T1000 (cell line): ENCODE measurements around the gene CHST12.

Source experiments
- DNase-seq: peaks from one replicate; lab custom pipeline; 2025; ENCODE audit warnings: mixed read lengths; lab: John Stamatoyannopoulos, UW

The CHST12 gene

DNA sequence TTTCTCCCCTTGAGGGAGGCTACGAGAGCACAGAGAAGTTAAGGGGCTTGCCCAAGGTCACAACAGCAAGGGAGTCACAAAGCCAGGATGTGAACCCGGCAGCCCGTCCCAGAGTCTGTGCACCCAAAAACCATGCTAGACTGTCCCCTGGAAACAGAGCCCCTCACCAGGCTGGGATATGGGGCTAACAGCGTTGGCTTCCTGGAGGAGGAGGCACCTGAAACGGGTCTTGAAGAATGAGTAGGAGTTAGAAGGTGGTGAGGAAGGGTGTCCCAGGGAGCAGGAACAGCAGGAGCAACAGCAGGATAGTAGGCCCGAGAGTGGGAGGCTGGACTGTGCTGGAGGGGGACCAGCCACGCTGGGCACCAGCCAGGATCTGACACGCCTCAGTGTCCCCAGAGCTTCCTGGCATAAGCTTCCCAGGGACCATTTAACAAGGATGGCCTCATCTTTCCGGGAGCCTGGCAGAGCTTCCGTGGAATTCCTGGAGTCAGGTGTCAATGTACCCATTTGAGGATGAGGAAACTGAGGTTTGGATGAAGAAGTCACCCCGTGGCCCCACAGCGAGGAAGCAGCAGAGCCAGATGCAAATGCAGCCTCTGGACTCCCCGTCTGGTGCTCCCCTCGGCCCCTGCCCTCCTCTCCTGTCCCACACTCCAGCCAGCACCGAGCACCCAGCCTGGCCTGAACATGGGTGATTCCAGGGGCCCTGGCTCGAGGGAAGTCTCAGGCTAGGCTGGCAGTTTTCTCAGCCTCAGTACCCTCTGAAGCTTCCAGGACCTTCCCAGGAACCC lies 76.1 kb downstream of the CHST12 start:
- no peak for DNase-seq

DNA sequence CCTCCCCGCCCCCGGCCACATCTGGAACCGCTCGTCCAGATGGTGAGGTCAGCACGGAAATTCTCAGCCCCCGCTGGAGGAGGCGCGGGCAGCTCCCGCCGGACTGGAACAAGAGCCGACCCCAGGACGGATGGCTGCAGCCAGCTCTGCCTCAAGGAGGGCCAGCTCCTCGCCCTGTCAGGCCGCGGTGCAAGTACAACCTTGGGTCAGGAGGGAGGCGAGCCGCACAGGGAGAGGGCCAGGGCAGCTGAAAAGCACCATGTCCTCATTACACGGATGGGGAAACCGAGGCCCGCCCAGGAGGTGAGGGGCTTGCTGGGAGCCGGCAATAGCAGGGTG lies 76.6 kb downstream of the CHST12 start:
- no peak for DNase-seq

DNA sequence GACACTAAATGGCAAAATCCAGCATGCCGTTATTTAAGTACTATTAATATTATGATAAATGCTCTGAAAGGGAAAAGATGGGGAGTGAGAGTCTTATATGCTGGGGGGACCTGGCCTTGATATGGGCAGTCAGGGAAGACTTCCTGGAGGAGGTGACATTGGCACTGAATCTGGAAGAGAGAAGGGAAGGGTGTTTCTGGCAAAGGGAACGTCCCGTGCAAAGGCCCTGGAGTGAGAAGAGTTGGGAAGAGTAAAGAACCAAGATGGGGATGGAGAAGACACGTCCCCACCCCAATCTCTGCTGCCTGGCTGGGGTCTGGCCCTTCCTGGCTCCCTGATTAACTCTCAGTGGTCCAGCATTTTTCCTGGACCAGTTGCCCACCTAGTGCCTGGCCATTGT lies 77.8 kb downstream of the CHST12 start:
- no peak for DNase-seq

DNA sequence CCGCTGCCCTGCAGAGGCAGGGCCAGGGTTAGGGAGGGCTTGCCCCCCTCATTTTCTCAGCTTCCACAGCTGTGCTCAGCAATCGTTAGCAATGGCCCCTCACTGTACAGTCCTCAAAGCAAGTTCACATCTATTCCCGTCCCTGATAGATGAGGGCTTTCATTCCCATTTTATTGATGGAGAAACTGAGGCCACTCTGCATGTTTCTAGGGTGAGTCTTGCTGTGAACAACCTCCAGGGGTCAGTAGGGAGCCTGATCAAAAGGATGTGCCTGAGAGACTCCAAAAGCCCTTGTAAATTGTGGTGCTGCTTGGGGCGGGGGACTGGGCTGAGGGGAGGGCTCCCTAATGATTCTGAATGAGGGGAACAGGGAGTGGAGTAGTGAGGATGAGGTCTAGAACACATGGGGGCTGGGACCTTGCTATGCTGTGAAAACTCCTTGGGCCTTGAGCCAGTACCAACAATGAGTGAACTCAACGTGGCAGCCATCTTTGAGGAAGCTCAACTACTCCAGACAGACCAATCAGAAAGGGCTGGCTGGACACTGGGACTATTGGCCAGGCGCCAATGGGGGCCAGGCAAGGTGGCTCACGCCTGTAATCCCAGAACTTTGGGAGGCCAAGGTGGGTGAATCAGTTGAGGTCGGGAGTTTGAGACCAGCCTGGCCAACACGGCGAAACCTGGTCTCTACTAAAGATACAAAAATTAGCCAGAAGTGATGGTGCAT lies 79.5 kb downstream of the CHST12 start:
- no peak for DNase-seq

DNA sequence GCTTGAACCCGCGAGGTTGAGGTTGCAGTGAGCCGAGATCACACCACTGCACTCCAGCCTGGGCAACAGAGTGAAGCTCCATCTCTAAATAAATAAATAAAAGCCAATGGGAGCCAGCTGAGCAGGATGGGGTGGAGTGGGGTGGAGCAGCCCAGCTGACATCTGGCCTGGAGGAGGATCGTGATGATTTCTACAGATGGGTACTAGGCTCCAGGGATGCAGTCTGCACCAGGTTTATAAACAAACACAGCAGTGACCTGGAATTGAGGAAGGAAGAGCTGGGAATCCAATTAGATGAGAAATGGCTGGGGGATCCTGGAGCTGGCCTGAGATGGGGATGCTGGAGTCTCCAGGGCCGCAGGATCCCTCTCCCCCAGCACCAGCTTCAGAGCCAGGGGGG lies 80.1 kb downstream of the CHST12 start:
- no peak for DNase-seq

DNA sequence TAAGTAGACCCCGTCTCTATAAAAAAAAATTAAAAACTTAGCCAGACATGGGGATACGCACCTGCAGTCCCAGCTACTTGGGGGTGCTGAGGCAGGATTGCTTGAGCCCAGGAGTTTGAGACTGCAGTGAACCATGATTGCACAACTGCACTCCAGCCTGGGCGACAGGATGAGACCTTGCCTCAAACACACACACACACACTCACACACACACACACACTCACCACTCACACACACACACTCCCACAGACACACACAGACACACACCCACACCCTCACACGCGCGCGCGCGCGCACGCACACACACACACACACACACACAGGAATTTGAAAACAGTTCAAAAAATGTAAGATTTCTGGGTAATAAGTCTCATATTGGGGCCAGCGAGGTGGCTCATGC lies 81.5 kb downstream of the CHST12 start:
- DNase-seq, result no peak

DNA sequence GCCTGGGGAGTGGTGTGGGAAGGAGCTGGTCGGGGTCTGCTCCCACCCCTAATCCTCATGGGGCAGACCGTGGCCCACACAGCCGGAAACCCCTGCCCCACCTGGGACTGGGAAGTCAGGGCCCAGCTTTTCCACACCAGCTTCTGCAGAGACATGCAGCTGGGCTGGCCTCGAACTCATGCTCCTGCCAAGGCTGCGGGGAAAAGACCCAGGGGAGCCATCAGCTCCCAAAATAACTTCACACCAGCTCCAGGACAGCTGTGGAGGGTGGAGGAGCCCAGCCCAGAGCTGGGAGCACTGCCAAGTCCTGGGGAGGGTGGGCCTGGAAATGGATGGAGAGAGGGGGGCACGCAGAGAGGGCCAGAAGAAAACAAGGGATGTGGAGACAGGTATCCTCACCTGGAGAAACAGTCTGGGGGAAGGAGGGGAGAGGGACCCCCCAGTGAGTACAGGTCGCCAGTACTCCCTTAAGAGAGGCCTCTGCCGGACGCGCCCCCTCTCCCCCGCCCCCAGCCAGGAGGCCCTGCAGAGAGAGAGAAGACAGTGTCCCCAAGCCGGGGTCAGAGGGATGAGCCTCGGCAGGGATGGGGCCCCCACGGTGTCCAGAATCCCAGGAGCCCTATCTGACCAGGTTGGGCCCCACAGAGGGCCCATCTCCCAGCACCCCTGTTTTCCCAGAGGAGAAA lies 84.3 kb downstream of the CHST12 start:
- DNase-seq, result no peak

DNA sequence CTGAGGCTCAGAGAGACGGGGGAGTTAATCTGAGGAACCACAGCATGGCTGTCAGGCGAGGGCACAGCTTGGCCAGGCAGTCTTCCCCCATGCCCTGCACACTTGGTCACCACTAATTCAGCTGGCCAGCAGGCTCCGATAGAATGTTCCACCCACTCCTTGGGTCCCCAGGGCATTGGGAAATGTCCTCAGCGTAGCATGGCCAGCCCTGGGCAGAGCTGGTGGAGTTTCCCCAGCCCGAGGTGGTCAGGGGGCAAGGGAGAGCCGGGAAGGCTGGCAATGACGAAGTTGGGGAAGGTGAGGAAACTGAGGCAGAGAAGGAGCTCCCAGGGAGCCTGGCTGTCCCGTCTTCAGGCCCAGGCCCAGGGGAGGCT lies 84.8 kb downstream of the CHST12 start:
- DNase-seq, result no peak

DNA sequence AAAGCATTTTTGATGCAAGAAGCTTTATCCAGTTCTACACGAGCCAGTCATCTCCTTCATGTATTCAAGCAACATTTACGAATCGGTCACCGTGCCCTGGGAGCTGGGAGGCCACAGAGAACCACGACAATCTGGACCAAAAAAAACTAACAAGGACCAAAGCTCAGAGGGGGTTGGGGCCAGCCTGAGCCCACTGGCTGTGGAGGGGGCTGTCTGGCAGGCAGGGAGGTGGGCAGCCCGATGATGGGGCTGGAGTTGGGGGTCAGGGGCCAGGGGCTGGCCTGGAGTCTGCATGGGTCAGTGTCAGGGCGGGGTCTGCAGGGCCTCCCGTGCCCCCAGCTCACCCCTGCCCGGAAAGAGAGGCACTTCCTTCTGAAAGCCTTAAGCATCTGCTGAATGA lies 85.3 kb downstream of the CHST12 start:
- no peak for DNase-seq

DNA sequence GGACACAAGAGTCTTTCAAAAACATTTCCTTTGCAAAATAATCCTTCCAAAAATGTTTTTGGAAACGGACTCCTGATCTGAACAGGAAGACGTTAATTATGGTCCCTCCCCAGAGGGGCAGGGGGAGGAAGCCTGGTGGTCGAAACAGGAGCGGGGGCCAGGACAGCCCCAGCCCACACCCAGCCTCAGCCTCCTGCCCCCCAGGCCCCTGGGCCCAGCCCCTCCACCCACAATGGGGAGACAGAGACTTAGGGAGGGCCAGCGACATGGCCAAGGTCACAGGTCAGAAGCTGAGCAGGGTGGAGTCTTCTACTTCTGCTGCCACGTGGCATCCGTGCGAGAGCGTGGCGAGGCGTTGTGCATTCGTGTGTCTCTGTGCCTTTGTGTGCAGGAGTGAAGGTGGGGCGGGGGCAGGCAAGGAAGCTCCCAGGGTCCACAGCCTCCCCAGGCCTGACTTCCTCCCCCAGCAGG lies 86.8 kb downstream of the CHST12 start:
- DNase-seq, result no peak

DNA sequence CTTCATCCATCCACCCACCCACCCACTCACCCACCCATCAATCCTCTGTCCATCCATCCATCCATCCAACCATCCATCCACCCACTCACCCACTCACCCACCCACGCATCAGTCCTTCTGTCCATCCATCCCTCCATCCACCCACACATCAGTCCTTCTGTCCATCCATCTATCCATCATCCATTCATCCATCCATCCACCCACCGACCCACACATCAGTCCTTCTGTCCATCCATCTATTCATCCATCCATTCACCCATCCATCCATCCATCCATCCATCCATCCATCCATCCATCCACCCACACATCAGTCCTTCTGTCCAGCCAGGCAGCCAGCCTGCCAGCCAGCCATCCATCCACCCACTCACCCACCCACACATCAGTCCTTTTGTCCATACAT lies 88.6 kb downstream of the CHST12 start:
- DNase-seq, result no peak

DNA sequence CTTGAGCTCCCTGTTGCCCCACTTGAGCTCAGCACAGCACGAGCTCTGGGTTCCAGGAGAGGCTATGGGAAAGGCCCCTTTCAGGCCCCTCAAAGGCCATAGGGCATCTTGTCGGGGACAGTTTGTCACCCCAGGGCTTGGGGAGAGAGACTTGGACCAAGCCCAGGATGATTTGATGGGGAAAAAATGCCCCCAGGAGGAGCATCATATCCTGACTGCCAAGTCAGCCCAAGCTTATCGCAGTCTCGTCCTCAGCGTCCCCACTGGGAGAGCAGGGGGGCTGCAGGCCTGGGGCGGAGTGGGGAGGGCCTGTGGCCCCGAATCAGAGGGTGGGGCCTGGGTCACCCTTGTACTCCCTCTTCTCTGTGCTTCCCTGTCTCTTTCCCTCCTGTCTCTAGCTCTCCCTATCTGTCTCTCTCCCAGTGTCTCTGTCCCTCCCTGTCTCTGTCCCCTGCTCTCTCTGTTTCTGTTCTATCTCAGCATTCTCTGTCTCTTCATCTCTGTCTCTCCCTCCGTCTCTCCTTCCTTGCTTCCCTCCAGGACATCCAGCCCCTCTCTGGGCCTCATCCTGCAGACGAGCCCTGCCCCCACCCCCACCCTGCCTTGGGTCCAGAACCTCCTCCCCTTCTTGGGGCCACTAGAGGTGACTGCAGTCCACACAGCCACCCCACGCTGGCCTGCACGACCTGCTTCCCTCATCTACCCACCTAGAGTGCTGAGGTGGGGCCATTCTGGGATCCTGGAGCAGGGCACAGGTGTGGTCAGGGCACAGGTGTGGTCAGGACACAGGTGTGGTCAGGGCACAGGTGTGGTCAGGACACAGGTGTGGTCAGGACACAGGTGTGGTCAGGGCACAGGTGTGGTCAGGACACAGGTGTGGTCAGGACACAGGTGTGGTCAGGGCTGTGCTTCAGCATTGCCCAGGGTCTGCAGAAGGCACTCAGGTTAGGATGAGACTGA lies 90.1 kb downstream of the CHST12 start:
- no peak for DNase-seq

DNA sequence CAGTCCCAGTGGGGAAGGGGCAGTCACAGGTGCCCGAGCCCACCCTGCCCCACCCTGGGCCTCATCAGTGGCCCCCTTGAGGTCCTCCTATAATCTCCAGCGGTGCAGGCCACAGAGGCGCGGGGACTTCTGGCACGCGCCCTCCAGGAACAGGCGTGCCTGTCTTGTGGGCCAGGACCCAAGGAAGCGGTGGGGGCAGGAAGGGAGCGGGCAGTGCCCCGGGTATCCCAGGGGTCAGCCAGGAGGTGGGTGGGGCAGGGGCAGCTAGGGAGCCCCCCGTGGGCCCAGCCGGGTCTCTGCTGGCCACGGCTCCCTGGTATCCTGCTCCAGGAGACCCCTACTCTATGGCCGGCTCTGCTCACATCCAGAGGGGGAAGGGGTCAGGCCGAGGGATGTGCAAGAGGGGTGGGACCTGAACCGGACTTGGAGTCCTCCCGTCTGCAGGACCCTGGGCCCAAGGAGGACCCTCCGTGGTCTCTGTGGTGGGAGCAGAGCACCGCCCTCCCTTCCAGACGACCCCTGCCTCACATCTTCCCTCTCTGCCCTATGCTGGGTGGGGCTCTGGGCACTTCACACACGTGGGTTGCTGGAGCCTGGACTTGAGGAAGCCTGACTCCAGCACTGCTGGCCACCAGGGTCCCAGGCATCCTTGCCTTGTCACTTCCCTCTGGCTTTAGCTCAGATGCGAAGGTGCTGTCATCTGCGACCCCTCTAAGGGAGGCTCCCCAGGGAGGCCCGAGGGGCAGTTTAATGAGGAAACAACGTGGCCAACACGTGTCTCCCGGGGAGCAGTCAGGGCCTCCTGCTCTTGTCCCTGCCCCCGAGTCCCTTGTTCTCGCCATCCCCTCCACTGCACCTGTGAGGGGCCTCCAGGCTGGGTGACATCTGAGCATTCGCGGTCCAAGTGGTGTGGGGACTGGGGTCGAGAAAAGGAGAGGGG lies 91.0 kb downstream of the CHST12 start:
- DNase-seq, result no peak

DNA sequence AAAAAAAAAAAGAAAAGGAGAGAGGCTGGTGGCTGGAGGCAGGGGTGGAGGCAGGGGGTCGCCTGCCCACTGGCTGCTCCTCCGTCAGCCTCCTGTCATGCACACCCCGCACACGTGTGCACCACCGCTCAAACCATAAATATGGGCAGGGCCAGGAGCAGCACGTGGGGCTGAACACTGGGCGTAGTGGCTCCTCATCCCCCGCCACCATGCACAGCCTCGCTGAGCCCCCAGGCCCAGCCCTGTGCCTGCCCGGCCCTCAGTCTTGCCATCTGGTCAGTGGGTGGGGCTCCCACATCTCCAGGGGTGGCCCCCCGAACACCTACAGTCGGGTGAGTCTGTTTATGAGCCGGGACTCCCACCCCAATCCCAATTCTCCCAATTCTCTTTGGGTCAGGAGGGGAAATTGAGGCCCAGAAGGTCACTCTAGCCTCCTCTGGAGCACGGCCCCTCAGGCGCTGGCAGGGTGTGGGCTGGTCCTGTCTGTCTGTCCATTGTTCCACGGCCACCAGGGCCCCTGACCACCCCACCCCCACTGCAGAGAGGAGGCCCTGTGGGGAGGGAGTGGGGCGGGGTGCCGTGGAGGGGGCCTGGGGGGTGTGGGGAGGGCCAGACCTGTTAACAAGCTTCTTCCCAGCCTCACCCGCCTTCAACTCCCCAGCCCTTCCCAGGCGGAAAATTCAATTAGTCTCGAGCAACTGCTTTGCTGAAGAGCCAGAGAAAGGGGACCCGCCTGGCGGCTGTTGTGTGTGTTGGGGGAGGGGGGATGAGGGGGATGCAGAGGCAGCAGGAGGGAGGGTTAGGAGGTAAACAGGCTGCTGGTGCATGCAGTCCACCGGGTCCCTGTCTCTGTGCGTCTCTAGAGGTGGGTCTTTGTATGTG lies 92.2 kb downstream of the CHST12 start:
- DNase-seq, result no peak

DNA sequence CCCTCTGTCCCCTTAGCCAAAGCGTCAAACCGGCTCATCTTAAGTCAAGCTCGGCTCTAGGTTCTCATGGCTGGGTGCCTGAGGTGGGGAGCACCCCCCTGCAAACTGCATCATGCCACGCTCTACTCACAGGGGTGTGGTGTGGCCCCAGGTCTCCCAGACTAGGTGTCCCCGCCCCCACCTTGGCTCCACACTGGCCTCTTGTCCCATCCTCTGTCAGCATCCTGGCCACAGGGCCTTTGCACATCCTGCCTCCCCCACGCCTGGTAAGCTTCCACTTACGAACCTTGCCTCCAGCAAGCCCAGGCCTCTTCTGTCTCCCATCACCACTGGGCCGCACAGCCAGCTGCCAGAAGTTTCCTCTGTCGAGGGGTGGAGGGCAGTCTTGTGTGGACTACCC lies 93.0 kb downstream of the CHST12 start:
- DNase-seq, result no peak

DNA sequence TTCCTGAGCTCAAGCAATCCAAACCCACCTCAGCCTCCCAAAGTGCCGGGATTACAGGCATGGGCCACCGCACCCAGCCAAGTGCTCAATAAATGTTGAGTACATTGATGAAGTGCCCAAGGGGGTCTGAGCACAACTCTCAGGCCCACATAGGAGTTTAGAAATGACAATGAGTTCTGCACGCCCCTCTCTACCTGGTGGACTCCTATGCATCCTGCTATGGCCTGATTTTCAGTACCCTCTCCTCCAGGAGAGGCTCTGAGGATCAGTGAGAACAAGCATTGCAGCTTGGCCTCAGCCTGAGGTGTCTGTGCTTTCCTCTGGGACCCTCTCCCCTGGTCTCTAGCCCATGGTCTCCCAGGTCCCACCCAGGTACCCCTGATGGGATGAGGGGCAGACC lies 93.7 kb downstream of the CHST12 start:
- DNase-seq, result no peak

DNA sequence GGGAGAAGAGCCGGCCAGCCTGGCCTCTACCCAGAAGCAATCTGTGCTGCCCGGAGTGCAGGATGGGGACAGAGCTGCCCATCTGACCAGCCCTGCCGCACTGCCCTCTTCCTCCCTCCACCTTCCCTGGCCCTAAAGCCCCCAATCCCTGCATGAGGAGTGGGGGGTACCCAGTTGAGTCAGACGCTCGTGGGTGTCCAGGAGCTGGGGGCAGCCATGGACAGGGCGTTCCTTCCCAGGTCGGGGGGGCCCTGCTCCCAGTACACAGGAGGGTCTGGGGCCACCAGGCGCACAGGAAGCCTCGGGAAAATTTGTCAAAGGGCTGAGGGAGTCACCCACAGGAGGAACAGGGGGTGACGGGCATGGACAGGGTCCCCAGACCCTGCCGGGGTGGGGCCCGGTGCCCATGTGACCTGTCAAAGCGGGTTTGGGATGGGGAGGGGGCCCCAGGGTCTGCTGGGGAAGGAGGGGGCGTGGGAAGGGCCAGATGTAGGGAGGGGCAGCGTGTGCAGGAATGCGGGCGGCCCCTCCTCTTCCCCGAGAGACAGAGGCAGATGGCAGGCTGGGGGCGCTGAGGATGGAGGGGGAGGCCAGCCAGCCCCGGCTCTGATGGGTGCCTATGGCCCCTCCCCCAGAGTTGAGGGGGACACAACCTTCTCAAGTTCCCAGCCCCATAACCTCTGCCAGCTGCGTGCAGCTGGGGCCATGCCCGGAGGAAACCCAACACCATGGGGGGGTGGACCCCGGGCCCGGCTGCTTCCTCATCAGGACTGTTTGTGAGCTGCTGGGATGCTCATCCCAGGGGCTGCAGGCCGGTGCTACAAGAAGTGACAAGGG lies 94.3 kb downstream of the CHST12 start:
- no peak for DNase-seq
